ENCODE data around the gene SALL3. TPM values are rescaled to one million over a fixed set of nuclear protein-coding genes. Genes with fewer than 3 reads are reported as not detected.
A peak's percentile ranks its signal among the peaks of the same experiment; 100 is the strongest.

Gene SALL3
- total RNA-seq, 1 donor from 2014 or later: 2.1 TPM

- no peak for DNase-seq (ENCODE audit: low read depth)
- peaks cover 58% of the 10 kb centered on the region for H3K27me3 ChIP-seq (ENCODE audit: control insufficient read depth, insufficient read depth, low read length)
- TF ChIP-seq CTCF (IDR thresholded peaks at IDR 0.05; ENCODE audit: insufficient read depth, low read length, poor library complexity, severe bottlenecking): no peak
- no peaks in the 10 kb centered on the region for H3K36me3 ChIP-seq (ENCODE audit: control insufficient read depth, insufficient read depth, low read length)
- peak overlapping the region; percentile 52 for H3K4me3 ChIP-seq (ENCODE audit: low read depth, low read length)
Measured at GRCh38 chr18:78979056-78979729, 425 bp upstream of the SALL3 start.

- H3K27me3 ChIP-seq (ENCODE audit: control insufficient read depth, insufficient read depth, low read length): peaks cover 56% of the 10 kb centered on the region
- H3K36me3 ChIP-seq (ENCODE audit: control insufficient read depth, insufficient read depth, low read length): no peaks in the 10 kb centered on the region
- no peak for TF ChIP-seq CTCF (IDR thresholded peaks at IDR 0.05; ENCODE audit: insufficient read depth, low read length, poor library complexity, severe bottlenecking)
- no peak for DNase-seq (ENCODE audit: low read depth)
- peak overlapping the region; percentile 52 for H3K4me3 ChIP-seq (ENCODE audit: low read depth, low read length)
Measured at GRCh38 chr18:78980279-78980771, 707 bp downstream of the SALL3 start.

GRCh38 chr18:78980777-78981380 lies 1.3 kb downstream of the SALL3 start:
- no peak for TF ChIP-seq CTCF (IDR thresholded peaks at IDR 0.05; ENCODE audit: insufficient read depth, low read length, poor library complexity, severe bottlenecking)
- H3K36me3 ChIP-seq (ENCODE audit: control insufficient read depth, insufficient read depth, low read length): no peaks in the 10 kb centered on the region
- peaks cover 55% of the 10 kb centered on the region for H3K27me3 ChIP-seq (ENCODE audit: control insufficient read depth, insufficient read depth, low read length)
- no peak for DNase-seq (ENCODE audit: low read depth)
- peak overlapping the region; percentile 52 for H3K4me3 ChIP-seq (ENCODE audit: low read depth, low read length)

- no peak for TF ChIP-seq CTCF (IDR thresholded peaks at IDR 0.05; ENCODE audit: insufficient read depth, low read length, poor library complexity, severe bottlenecking)
- peak overlapping the region; percentile 52 for H3K4me3 ChIP-seq (ENCODE audit: low read depth, low read length)
- H3K27me3 ChIP-seq (ENCODE audit: control insufficient read depth, insufficient read depth, low read length): peaks cover 58% of the 10 kb centered on the region
- no peak for DNase-seq (ENCODE audit: low read depth)
- H3K36me3 ChIP-seq (ENCODE audit: control insufficient read depth, insufficient read depth, low read length): no peaks in the 10 kb centered on the region
Measured at GRCh38 chr18:78981394-78981831, 1.8 kb downstream of the SALL3 start.

- TF ChIP-seq CTCF (IDR thresholded peaks at IDR 0.05; ENCODE audit: insufficient read depth, low read length, poor library complexity, severe bottlenecking): no peak
- Histone ChIP-seq H3K4me3 (ENCODE audit: low read depth, low read length) (peak overlapping the region; percentile 13), H3K36me3 (ENCODE audit: control insufficient read depth, insufficient read depth, low read length) (no peaks in the 10 kb centered on the region), H3K27me3 (ENCODE audit: control insufficient read depth, insufficient read depth, low read length) (peaks cover 51% of the 10 kb centered on the region)
- DNase-seq (ENCODE audit: low read depth): no peak
Measured at GRCh38 chr18:78981989-78982620, 2.5 kb downstream of the SALL3 start.
